GM19240 (cell line): ENCODE results near the gene MED13L.

Experiments
- DNase-seq: peaks from one replicate; pipeline ENCODE4 v3.0.0; 2011; ENCODE audit warnings: low spot score; ENCODE audit not compliant: insufficient read length

The MED13L gene

DNA sequence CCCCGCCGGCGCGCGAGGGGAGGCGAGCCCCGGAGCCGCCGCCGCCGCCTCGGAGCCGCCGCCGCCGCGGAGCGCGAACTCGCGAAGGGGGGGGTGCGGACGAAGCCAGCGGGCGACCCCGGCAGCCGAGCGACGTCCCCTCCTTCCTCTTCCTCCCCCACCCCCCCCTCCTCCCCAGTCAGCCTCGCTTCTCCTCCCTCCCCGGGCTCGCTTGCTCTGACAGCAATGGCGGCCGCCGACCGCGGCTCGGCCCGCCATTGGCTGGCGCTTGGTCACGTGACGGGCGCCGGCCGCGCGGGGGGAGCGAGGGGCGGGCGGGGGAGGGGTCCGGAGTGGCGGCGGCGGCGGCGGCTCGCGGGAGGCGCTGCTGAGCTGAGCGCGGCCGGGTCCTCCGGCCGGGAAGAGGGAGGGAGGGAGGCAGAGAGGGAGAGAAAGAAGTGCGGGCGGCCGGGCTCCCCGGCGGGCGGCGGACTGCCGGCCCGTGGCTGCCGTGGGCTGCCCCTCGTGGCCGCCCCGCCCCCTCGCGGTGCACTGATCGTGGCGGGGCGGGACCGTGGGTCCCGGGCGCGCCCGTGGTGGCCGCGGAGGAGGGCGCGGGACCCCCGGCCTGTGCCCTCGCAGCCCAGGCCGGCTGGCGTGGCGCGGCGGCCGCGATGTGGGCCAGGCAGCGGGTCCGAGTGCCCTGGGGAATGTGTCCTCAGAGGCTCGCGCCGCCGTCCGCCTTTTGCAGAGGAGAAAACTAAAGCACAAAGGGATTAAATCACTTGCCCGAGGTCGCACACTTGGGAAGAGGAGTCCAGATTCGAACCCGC is at the start of gene MED13L:
TSS of gene MED13L (minus strand) at position 227 of the 812 bp plus-strand sequence. CDS start 562 bp downstream, outside the sequence.
- DNase-seq: peak; percentile 96

DNA sequence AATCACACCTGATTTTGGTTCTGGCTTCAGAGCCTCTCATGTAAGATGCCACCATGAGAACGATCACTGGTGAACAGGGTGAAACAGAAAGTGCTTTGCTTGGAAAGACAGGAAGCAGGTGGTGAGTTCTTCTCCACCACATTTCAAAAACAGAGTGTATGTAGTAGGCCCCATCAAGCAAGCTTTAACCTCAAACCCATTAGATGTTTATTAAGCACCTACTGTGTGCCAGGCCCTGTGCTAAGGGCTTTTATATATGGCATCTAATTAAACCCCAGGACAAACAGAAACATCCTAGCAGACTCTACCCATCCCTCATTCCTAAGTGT is 47.8 kb upstream of the MED13L start:
- peak; percentile 38 for DNase-seq

DNA sequence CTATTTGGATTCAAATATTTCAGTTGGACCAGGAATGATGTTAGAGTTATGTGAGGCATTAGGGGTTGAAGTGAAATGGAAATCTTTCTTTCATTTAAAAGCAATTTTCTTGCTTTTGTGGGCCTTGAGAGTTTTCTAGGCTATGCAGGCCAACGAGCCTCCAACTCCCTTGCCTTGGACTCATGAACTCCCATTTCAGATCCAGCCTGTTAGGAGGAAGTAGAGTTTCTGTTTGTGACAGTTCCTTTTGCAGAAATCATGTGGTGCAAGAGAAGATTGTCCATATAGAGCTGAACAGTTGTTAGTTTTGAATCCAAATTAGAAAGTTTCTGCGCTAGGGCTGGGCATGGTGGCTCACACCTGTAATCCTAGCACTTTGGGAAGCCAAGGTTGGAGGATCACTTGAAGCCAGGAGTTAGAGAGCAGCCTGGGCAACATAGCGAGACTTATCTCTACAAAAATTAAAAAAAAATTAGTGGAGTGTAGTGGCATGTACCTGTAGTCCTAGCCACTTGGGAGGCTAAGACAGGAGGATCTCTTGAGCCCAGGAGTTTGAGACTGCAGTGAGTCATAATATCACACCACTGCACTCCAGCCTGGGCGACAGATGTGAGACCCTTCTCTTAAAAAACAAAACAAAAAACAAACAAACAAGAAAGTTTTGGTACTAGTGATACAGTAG is 47.3 kb upstream of the MED13L start:
- DNase-seq: no peak

DNA sequence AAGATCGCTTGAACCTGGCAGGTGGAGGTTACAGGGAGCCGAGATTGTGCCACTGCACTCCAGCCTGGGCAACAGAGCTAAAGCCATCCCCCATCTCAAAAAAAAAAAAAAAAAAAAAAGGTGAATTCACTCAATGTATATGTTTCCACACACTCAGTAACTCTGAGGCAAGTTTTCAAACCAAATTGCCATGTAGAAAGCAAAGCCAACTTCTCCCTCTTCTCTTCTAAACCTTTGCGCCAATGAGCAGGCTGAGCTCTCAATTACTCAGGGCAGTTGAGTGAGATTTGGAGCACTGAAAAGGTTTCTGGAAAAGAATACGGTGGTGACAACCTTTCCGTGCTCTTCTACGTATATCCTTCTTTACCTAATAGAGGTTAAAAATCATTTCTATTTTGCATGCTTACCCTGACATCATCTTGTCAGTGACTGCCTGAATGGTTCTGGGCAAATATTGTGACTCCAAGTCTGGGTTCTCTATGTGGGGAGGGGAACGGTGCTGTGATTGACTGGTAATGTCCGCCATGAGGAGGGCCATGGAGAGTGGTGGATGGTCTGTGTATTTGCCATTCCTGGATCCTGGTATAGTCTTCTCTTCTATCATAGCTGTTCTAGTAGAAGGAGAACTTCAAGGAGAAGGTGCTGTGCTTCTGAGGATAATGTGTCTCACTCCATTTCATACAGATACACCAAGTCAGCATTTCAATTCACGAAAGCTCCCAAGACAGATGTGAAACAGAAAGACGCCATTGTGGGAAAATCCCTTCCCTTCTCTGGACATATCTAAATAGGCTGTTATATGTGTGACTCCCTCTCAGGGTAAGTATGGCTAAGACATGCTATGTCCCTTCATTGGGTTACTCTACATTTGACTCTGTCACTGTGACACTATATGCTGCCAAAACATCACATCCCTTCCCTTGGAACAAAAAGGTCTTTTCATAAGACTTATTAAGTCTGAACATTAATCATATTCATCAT is 46.2 kb upstream of the MED13L start:
- DNase-seq: no peak

DNA sequence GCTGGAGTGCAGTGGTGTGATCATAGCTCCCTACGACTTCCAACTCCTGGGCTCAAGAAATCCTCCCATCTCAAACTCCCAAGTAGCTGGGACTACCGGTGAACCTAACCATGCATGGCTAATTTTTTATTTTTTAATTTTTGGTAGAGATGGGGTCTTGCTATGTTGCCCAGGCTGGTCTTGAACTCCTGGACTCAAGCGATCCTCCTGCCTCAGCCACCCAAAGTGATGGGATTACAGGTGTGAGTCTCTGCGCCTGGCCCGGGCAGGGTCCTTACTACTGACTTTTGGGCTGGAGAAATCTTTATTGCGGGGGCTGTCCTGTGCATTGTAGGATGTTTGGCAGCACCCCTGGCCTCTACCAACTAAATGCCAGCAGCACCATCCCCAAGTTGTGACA is 44.4 kb upstream of the MED13L start:
- no peak for DNase-seq

DNA sequence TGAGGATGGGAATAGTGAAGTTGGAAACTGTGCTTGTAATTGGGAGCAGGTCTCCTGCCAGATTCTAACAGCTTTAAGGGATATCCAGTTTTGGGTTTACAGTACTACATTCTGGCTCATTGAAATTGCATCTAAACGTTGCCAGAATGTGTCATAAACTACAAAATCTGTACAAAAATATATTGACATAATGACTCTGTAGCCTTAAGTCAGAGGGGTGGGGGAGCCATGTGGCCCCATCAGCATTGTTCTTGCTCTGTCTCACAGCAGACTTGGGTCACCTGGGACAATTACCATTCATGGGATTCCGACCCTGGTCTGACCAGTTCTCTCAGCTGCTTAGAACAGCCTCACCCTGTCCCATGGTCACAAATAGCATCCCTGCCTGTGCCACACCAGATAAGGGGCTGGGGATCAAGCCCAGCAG is 43.3 kb upstream of the MED13L start:
- no peak for DNase-seq

DNA sequence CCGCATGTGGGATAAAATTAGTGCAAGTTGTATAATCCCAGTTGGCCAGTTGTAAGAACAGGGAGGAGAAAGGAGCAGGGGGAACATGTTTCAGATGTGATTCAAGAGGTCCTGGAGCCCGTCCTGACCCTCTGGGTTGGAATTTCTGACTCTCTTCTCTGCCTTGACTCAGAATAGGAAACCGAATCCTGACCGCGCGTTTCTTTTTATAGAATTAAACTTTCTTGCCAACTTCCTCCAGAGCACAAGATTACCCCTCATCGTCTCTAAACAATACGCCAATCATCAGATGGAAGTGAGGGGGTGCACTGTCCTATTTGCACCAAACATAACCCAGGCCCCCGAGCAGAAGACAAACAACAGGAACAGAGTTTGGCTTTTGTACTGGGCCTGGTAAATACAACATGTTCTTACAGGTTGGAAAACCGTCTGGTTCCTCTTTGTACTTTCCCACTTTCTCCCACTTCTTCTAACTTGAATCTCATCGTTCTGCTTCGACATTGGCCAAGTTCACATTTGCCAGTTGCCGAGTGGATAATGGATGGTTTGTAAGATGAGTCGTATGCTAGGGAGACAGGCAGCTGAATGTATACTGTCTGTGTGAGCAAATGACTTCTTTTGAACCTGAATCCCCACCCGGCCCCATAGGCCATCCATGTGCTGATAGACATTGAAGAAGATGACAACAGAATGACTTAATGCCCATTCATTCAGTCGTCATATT is 42.6 kb upstream of the MED13L start:
- DNase-seq: no peak

DNA sequence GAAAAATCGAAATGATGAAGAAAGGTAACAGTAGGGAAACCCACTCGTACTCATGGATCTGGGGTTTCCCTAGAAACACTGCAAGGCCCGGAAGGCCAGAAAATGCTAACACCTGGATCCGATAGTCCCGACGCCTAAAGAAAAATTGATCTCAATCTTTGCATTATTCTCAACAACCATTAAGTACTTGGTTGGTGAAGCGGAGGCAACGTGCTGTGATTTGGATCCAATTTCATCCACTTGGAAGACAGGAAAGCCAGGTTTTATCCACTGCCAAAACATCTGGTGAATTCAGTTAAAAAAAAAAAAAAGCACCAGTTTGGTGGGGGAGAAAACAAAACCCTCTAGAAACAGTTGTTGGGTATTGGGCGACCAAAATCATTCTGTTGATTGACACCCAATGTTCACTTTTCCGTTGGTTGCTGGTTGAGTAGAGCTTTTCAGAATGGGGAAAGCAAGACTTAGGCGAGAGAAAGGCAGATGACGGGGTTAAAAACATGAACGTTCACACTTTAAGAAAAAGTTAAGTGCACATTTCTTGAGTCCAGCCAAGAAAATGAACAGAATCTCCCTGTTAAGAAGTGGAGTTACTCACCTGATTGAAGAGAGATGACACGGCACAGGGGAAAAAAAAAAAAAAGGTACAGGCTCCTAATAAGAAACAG is 41.9 kb upstream of the MED13L start:
- DNase-seq: no peak

DNA sequence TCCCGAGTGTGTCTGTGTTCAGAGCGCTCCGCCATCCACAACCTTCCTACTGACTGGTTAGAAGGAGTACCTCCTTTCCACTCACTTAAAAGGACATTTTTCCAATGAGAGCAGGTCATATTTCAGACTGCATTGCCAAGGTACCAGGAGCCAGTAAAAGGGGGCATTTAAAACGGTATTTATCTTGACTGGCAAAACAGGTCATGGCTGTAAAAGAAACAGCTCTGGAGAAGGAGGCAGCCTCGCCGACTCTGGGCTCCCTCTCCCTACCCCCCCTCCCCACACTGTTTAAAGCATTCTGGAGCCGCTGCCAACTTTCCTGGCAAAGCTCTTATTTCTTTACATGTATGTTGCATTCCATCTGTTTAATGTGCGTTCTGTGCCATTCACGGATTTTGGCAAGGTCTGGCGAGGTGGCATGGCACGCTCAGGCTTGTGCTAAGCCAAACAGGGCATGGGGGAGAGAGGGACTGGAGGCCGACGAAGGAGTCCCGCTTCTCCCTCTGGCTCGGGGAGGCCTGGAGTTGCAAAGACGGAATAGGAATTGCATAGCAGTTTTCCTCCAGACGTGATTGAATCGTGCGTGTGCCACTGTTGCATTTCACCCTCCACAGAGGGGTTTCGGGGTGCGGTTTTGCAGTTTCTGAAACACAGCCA is 41.2 kb upstream of the MED13L start:
- no peak for DNase-seq

DNA sequence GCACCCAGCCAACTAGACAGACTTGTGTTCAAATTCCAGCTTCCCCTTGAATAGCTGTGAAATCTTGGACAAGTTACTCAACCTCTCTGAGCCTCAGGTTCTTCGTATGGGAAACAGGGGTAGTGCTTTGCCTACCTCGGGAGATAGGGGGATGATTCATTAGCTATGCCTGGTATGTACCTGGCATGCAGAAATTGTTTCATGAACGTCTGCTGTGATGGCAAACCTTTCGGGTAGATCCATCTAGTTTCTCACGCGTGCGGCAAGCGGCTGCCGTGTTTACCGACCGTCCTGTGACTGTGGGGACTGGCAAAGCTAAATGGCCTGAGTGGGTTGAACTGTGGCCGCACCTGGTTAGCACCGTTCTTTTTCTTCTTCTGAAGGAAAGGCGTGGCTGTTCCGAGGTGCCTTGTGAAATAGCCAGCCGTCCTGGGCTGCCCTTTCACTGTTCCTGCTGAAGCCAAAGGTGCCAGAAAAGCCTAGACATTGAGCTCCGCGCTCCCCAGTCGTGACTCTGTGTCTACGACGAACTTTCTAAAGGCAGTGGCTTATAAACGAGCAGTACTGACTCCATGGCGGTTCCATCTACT is 40.6 kb upstream of the MED13L start:
- no peak for DNase-seq

DNA sequence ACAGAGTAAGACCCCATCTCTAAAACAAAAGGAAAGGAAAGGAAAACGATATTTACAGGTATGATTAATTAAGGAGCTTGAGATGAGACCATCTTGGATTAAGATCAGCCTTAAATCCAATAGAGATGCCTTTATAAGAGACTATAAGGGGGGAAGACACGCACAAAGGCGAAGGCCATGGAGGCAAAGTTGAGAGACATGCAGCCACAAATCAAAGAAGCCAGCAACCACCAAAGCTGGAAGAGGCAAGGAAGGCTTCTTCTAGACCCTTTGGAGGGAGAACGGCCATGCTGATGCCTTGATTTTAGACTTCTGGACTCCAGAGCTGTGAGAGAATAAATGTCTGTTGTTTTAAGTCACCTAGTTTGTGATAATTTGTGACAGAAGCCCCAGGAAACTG is 39.6 kb upstream of the MED13L start:
- no peak for DNase-seq

DNA sequence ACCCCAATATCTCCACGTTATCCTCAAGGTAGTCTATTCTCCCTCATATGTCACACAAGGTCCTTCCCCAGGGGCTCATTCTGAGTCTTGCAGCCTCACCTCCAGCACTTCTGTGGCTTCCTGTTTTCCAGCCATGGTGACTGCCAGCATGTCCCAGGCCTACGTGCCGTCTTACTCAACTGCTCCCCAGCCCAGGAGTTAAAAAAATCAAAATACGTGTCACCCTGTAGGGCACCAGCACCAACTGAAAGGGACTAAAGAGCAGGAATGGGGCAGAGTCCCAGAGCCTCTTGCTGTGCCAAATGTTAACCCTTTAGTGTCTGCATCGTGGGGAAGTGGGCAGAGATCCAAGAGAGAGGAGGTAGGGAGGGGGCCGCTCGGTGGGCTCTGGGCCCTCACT is 37.0 kb upstream of the MED13L start:
- no peak for DNase-seq

DNA sequence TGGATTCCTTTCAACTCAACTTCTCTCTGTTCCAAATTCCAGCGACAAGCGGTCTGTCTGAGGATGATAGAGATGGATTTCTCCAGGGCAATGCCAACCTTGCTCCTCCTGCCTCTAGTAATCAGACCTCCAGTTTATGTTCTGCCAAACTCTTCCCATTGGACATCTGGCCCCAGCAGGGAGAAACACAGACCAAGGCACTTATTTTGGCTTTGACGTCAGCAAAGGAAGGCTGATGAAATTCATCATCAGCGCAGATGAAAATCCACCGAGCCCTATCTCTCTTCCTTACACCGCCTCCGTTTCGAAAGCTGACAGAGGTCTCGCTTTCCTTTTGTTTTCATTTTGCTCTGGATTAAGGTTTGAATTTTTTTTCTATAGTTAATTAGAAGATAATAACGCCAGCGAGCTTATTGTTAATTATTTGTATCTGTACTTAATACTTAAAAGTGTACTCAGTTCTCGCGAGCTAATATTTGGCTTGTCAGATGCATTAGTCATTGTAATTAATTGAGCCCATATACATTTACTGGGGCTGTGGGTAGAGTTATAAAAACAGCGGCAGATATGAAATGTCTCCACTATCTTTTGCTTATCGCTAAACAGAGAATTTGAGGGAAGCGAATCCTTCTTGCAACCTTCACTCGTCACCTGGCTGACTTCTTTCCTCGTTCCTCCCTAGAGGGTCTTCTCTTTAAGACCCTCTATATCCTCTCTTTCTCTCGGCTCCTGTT is 35.9 kb upstream of the MED13L start:
- DNase-seq: no peak

DNA sequence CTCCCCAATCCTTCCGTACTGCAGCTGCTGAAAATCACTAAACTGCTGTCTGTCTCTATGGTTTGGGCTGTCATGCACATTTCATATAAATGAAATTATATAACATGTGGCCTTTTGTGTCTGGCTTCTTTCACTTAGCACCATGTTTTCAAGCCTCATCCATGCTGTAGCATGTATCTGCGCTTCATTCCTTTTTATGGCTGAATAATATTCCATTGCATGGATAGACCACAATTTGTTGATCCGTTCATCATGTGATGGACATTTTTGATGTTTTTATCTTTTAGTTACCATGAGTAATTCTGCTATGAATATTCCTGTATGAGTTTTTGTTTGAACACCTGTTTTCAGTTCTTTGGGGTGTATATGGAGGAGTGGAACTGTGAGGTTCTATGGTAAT is 32.6 kb upstream of the MED13L start:
- no peak for DNase-seq

DNA sequence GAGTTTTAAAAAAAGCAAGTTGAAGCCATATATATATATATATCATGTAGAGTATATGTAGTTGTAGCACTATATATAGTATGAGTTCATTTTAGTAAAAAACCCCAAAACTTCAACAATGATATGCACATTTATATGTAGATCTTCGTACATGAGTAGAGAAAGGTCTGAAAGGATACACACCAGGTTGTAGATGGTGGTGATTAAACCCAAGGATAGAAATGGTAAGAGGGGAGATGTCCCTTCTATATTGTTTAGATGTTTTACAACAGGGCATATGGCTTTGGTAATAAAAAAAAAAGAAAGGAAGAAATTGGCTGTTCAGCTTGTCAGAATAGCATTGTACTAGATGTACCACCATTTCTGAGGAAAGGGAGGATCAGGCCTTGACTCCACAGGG is 31.9 kb upstream of the MED13L start:
- no peak for DNase-seq

DNA sequence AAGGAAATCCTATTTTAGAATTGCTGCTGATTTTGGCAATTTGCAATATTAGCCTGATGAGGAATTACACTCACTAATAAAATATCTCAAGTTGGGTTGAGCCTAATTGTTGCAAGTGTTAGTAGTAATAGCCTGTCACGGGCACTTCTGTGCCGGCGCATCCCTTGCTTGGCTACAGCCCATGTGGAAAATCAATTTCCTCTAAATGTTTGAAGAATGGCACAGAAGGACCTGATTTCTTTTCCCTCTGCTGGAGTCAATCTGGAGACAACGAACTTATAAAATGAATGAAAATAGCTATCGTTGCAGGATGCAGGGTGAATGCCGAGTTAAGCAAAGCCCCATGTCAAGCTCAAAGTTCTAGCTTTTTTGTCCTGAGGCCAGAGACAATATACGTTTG is 31.2 kb upstream of the MED13L start:
- no peak for DNase-seq

DNA sequence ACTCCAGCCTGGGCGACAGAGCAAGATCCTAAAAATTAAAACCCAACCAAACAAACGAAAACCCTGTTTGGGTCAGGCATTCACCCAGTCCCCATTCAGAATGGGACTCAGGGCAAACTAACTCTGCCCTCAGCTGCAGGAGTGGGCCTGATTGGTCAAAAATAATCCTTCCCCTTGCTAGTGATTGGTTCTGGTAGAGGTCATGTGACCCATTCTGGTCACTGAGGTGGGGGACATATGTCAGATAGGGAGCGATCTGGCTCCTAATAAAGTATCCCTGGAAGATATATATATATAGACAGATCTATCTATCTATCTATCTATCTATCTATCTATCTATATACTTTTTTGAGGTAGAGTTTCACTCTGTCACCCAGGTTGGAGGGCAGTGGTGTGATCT is 29.5 kb upstream of the MED13L start:
- DNase-seq: no peak

DNA sequence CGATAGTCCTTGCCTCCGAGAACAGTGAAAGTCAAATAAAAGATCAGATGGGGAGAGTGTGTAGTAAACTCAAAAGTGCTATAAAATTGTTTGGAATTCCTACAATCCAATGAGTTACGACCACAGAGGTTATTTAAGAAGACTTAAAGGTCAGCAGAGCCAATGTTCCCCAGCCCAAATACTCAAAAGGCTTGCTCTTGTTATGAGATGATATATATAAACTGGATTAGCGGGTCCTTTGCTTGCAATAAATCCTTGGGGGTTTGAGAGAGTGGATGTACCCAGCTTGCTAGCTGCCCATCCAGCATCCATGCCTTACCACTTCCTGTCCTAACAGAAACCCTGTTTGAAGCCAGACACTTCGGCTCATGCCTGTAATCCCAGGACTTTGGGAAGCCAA is 29.0 kb upstream of the MED13L start:
- DNase-seq: no peak

DNA sequence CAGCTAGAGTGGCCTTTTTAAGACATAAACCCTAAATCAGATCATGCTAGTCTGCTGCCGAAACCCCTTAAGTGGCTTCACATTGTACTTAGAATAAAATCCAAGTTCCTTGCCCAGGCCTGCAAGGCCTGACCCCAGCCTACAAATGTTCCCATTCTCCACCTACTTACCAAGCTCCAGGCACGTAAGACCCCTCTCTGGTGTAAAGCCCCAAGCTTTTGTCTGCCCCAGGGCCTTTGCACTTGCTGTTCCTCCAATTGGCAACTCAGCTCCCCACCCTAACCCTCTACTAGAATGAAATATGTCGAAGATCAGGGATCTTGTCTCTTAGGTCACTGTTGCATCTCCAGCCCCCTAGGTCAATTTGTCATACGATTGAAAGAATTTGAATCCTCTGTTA is 27.1 kb upstream of the MED13L start:
- DNase-seq: no peak
